HEK293T (cell line): ENCODE results near the gene UCN.

Source experiments
- CTCF ChIA-PET: fragments of 350-600 bp; formaldehyde crosslinking; extraction: SDS; loops from one replicate; lab custom pipeline; 2021; ENCODE audit warnings: antibody characterized with exemption, inconsistent platforms; lab: Yijun Ruan, JAX
- POLR2A ChIA-PET: fragments of 350-600 bp; formaldehyde crosslinking; extraction: SDS; loops from one replicate; lab custom pipeline; 2020; ENCODE audit warnings: antibody characterized with exemption, inconsistent platforms; lab: Yijun Ruan, JAX
- DNase-seq: peaks from one replicate; pipeline ENCODE4 v3.0.0; 2012; ENCODE audit warnings: mixed read lengths; ENCODE audit errors: extremely low spot score
- ARNT ChIP-seq: fragments of 450-650 bp; IDR thresholded peaks from 2 replicates; pipeline ENCODE4 v1.6.1; 2017; ENCODE audit warnings: mild to moderate bottlenecking
- BHLHE40 ChIP-seq: fragments of 450-650 bp; IDR thresholded peaks from 2 replicates; pipeline ENCODE4 v1.6.1; 2016; ENCODE audit warnings: mild to moderate bottlenecking, moderate library complexity, borderline replicate concordance
- CTBP1 ChIP-seq: fragments of 450-650 bp; IDR thresholded peaks from 2 replicates; pipeline ENCODE4 v1.6.1; 2016; ENCODE audit warnings: borderline replicate concordance
- ELF4 ChIP-seq: fragments of 450-650 bp; IDR thresholded peaks from 2 replicates; pipeline ENCODE4 v1.6.1; 2017; ENCODE audit warnings: antibody characterized with exemption
- FOXA1 ChIP-seq: fragments of 450-650 bp; IDR thresholded peaks from 2 replicates; pipeline ENCODE4 v1.6.1; 2016; ENCODE audit warnings: mild to moderate bottlenecking
- FOXK2 ChIP-seq: fragments of 450-650 bp; IDR thresholded peaks from 2 replicates; pipeline ENCODE4 v1.6.1; 2016; ENCODE audit warnings: mild to moderate bottlenecking
- FOXM1 ChIP-seq: fragments of 450-650 bp; IDR thresholded peaks from 2 replicates; pipeline ENCODE4 v1.6.1; 2017; ENCODE audit warnings: mild to moderate bottlenecking, borderline replicate concordance
- HDGF ChIP-seq: fragments of 450-650 bp; IDR thresholded peaks from 2 replicates; pipeline ENCODE4 v1.6.1; 2017; ENCODE audit warnings: antibody characterized with exemption, borderline replicate concordance
- L3MBTL2 ChIP-seq: fragments of 450-650 bp; conservative IDR thresholded peaks from 2 replicates; pipeline ENCODE4 v1.6.1; 2016; ENCODE audit warnings: mild to moderate bottlenecking
- LEF1 ChIP-seq: fragments of 450-650 bp; IDR thresholded peaks from 2 replicates; pipeline ENCODE4 v1.6.1; 2017; ENCODE audit warnings: mild to moderate bottlenecking, borderline replicate concordance
- NFRKB ChIP-seq: fragments of 450-650 bp; IDR thresholded peaks from 2 replicates; pipeline ENCODE4 v1.6.1; 2016; ENCODE audit warnings: mild to moderate bottlenecking, moderate library complexity
- PKNOX1 ChIP-seq: fragments of 450-650 bp; IDR thresholded peaks from 2 replicates; pipeline ENCODE4 v1.6.1; 2016
- SP1 ChIP-seq: fragments of 450-650 bp; IDR thresholded peaks from 2 replicates; pipeline ENCODE4 v1.6.1; 2017
- SUZ12 ChIP-seq: fragments of 450-650 bp; IDR thresholded peaks from 2 replicates; pipeline ENCODE4 v1.6.1; 2016; ENCODE audit warnings: mild to moderate bottlenecking
- TARDBP ChIP-seq: fragments of 450-650 bp; IDR thresholded peaks from 2 replicates; pipeline ENCODE4 v1.6.1; 2016
- ZNF384 ChIP-seq: fragments of 450-650 bp; IDR thresholded peaks from 2 replicates; pipeline ENCODE4 v1.6.1; 2016

Gene UCN

DNA sequence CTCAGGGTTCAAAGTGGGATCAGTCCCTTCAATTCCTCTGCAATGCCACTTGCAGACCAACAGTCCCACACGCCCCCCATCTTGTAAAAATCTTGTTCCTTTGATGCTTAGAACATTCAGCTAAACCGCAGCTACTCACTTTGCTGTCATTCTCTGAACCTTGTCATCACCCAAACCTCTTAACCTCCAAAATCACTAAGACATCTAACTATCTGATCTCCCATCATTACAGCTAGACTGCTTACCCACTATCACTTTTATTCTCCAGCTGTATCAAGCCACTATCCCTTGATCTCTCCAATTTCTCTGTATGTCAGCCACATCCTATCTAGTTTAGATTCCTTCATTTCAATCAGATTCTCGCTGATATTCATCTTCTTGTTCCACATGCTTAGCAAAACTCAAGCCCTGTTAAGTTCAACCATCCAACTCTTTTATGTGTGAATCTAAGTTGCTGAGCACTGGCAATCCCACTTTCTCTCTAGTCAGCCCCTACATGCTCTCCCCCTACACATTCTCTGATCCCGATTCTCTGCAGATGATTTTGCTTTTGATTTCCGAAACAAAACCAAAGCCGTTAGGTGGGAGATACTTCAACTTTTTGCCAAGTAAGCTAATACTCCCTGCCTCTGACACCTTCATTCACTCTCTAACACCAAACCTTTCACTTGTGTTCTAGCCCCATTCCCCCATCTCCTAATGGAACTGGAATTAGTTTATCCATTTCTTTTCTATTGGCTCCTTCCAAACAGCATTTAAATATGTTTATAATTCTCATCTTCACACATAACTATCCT, 43.8 kb upstream of the UCN start:
- TF ChIP-seq SP1 (no peak), CTBP1 (no peak), SUZ12 (no peak)
- no peak for DNase-seq
- ChIA-PET POLR2A (interaction anchor here (0.7 to 1.2 kb wide), 2 partner anchors 18 to 29 kb away, joined by 3 read pairs; no protein-coding TSS in a partner anchor), CTCF (no interaction called here)

DNA sequence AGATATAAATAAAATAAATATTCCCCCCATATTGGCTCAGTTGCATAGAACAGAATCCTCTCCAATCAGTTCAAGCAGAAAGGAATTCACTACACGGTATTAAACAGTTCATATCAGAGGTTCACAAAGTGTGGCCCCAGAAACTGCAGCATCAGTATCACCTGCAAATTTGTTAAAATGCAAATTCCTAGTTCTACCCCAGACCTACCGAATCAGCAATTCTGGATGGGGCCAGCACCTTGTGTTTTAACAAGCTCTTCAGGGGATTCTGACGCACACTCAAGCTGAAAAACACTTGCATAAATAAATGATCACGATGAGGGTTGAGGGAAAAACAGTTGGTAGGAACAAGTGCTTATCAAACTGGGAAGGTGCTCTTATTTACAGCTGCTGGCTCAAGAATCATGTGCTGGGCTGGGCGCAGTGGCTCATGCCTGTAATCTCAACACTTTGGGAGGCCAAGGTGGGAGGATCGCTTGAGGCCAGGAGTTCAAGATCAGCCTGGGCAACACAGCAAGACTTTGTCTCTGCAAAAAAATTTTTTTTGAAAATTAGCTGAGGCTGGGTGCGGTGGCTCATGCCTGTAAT, 42.0 kb upstream of the UCN start:
- POLR2A ChIA-PET: no interaction called here
- TF ChIP-seq HDGF (no peak), TARDBP (no peak), BHLHE40 (no peak), LEF1 (no peak), SUZ12 (no peak), ELF4 (no peak), CTBP1 (no peak), PKNOX1 (no peak), NFRKB (no peak), ZNF384 (no peak), FOXA1 (no peak), FOXM1 (no peak), L3MBTL2 (no peak), SP1 (no peak), ARNT (no peak), FOXK2 (no peak)
- DNase-seq: no peak
- CTCF ChIA-PET: no interaction called here

DNA sequence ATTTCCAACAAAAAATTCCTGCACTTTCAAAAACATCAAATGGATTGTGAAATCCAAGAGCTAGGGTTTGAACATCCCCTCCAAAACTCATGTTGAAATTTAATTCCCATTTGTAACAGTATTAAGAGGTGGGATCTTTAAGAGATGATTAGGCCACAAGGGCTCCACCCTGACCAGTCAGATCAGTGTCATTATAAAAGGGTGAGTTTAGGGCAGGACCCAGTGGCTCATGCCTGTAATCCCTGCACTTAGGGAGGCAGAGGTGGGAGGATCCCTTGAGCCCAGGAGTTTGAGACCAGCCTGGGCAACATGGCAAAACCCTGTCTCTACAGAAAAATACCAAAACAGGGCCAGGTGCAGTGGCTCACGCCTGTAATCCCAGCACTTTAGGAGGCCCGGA, 39.4 kb upstream of the UCN start:
- ChIA-PET POLR2A (no interaction called here), CTCF (no interaction called here)
- DNase-seq: no peak
- no peak for TF ChIP-seq SUZ12
- no peak for TF ChIP-seq L3MBTL2
- no peak for TF ChIP-seq PKNOX1
- no peak for TF ChIP-seq FOXM1
- TF ChIP-seq FOXK2: no peak
- TF ChIP-seq CTBP1: no peak
- no peak for TF ChIP-seq NFRKB
- no peak for TF ChIP-seq BHLHE40

GRCh38 chr2:27336173-27336572, 27.9 kb upstream of the UCN start:
- DNase-seq: no peak
- POLR2A ChIA-PET: interaction anchor here (1.7 to 2.5 kb wide), 2 partner anchors 14 to 21 kb away, joined by 3 to 12 read pairs; partner anchors contain the start of gene MPV17
- TF ChIP-seq BHLHE40: no peak
- TF ChIP-seq PKNOX1: no peak
- CTCF ChIA-PET: no interaction called here

DNA sequence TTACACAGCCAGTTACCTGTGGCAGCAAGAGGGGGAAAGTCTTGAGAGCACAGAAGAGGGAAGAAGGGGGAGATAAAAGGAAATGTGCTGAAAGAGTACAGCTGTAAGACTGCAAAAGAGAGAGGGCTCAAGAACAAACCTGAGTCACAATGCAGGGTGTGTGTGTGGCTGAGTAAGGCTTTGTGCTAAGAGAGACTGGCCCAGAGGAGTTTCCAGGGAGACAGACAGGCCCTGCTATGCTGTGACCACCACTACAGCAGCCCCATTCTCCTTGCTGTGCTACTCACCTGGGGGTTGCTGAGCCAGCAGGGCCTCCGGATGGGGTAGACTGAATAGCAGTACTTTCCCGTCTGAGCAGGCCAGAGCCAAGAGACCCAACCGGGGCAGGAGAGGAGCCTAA, 27.1 kb upstream of the UCN start:
- no peak for DNase-seq
- TF ChIP-seq ARNT (no peak), PKNOX1 (no peak), SUZ12 (no peak), LEF1 (no peak), FOXM1 (no peak), ELF4 (no peak), FOXK2 (no peak), SP1 (no peak), NFRKB (no peak), FOXA1 (no peak), BHLHE40 (no peak), HDGF (no peak), L3MBTL2 (no peak), TARDBP (no peak), CTBP1 (no peak), ZNF384 (no peak)
- POLR2A ChIA-PET: interaction anchor here (2.5 kb wide), 1 partner anchor 13 kb away, joined by 12 read pairs; the partner anchor contains the start of gene MPV17
- CTCF ChIA-PET: no interaction called here

DNA sequence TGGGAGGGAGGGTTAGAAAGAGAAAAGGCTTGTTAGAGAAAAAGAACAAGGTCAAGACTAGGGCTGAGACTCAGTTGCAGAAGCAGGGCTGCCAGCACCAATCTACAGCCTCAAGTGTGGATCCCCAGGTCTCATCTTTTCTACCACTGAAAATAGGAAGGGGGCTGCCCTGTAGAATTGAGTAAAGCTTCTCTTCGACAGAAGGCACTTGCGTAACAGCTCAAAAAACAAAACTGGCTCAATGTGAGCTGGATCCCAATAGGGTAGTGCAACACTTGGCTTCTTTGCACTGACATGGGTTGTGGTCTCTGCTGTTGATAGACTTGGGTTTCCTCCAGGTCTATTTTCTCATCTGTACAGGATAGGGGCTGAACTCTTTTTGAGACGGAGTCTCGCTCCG, 16.5 kb upstream of the UCN start:
- CTCF ChIA-PET: no interaction called here

More for the DNA sequence above, 16.5 kb upstream of the UCN start:
- TF ChIP-seq HDGF (no peak), ARNT (no peak), ELF4 (no peak), CTBP1 (no peak), PKNOX1 (no peak), SP1 (no peak), FOXA1 (no peak), TARDBP (no peak), BHLHE40 (no peak), L3MBTL2 (no peak), NFRKB (no peak), FOXM1 (no peak), ZNF384 (no peak), FOXK2 (no peak), SUZ12 (no peak), LEF1 (no peak)
- POLR2A ChIA-PET: interaction anchor here (1.3 kb wide), 1 partner anchor 56 kb away, joined by 3 read pairs; the partner anchor contains the start of gene ZNF513
- DNase-seq: no peak
